NT2/D1 (cell line): ENCODE measurements around the gene PGA5.
"Not testable (repeated sequence)": the region's sequence is repeated elsewhere in the genome, so short reads cannot be mapped to it uniquely, and the experiment has no call there.

Experiments used
- DNase-seq: peaks from one replicate; pipeline ENCODE4 v3.0.0-alpha.2; 2011; ENCODE audit warnings: low read depth, low spot score
- H3K27me3 ChIP-seq: 2 replicates; pipeline ENCODE4 v1.6.0; 2011; ENCODE audit warnings: mild to moderate bottlenecking; ENCODE audit not compliant: insufficient read length, insufficient read depth
- H3K36me3 ChIP-seq: 2 replicates; pipeline ENCODE4 v1.6.1; 2011; ENCODE audit warnings: mild to moderate bottlenecking, low read length, mixed read lengths; ENCODE audit not compliant: insufficient read depth, insufficient read length
- H3K4me1 ChIP-seq: 2 replicates; pipeline ENCODE4 v1.5.1; 2011; ENCODE audit not compliant: insufficient read depth, insufficient read length
- H3K4me3 ChIP-seq: 2 replicates; pipeline ENCODE4 v1.5.1; 2011; ENCODE audit warnings: low read depth; ENCODE audit not compliant: insufficient read length
- H3K9ac ChIP-seq: 2 replicates; pipeline ENCODE4 v1.6.0; 2011; ENCODE audit warnings: low read depth; ENCODE audit not compliant: insufficient read length
- H3K9me3 ChIP-seq: 2 replicates; pipeline ENCODE4 v1.5.1; 2011; ENCODE audit warnings: mild to moderate bottlenecking, low read length; ENCODE audit not compliant: insufficient read depth
- SUZ12 ChIP-seq: IDR thresholded peaks from 2 replicates; pipeline ENCODE4 v1.6.1; 2011; ENCODE audit not compliant: insufficient read length, insufficient read depth; ENCODE audit errors: extremely low read depth
- YY1 ChIP-seq: IDR thresholded peaks from 2 replicates; pipeline ENCODE4 v1.6.1; 2011; ENCODE audit not compliant: insufficient read length, insufficient read depth
- ZNF274 ChIP-seq: IDR thresholded peaks from 2 replicates; pipeline ENCODE4 v1.6.1; 2011; ENCODE audit warnings: mild to moderate bottlenecking, low read depth, low read length

PGA5 gene

GRCh38 chr11:61249201-61249600 lies 8.2 kb downstream of the PGA5 start:
- not testable (repeated sequence) for H3K27me3 ChIP-seq, H3K36me3 ChIP-seq, H3K4me3 ChIP-seq, DNase-seq, H3K9me3 ChIP-seq, H3K9ac ChIP-seq, H3K4me1 ChIP-seq

DNA sequence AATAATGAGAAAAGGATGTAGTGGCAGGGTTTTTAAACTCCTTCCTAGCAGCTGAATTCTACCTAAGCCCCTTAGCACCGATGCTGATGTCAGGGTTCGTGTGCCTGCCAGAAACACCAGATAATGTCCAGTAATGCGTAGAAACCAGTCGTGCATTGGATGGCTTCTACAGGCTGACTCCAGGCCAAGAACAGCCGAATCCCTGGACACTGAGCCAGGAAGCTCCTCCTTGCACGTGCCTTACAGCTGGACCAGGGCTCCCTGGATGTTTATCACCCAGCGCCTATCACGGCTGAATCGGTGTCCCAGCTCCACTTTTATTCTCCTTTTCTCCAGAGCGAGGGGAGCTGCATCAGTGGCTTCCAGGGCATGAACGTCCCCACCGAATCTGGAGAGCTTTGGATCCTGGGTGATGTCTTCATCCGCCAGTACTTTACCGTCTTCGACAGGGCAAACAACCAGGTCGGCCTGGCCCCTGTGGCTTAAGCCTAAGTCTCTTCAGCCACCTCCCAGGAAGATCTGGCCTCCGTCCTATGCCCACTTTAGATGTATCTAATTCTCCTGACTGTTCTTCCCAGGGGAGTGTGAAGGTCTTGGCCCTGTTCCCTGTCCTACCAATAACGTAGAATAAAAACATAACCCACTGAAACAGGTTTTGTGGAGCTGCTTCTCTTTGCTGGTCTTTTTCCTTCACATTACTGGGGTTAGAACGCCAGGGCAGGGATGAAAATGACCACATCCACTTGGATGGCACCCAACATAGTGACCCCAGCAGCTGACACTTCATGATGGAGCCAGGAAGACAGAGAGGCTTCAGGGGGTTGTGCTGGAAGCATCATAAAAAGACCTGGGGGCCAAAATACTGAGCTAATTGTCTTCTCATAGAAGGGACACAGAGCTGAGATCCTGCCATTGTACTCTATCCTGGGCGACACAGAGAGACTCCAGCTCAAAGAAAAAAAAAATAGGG lies 10.1 kb downstream of the PGA5 start:
- not testable (repeated sequence) for H3K27me3 ChIP-seq, H3K4me3 ChIP-seq, DNase-seq, H3K4me1 ChIP-seq, H3K9ac ChIP-seq, H3K9me3 ChIP-seq, H3K36me3 ChIP-seq

GRCh38 chr11:61252332-61252731 lies 11.4 kb downstream of the PGA5 start:
- not testable (repeated sequence) for H3K4me3 ChIP-seq, H3K27me3 ChIP-seq, H3K36me3 ChIP-seq

GRCh38 chr11:61254403-61255025 lies 13.5 kb downstream of the PGA5 start:
- Histone ChIP-seq H3K9me3 (no peaks in the 10 kb centered on the region), H3K9ac (no peak overlapping the region), H3K4me1 (peaks cover 4% of the 10 kb centered on the region), H3K27me3 (no peaks in the 10 kb centered on the region), H3K4me3 (no peak overlapping the region), H3K36me3 (peaks cover 21% of the 10 kb centered on the region)
- no peak for TF ChIP-seq ZNF274
- no peak for TF ChIP-seq SUZ12
- no peak for TF ChIP-seq YY1
- peak; percentile 51 for DNase-seq

More at GRCh38 chr11:61252332-61252731, 11.4 kb downstream of the PGA5 start:
- H3K9me3 ChIP-seq, DNase-seq, H3K4me1 ChIP-seq, H3K9ac ChIP-seq: not testable (repeated sequence)

- TF ChIP-seq ZNF274 (no peak), SUZ12 (no peak), YY1 (no peak)
- Histone ChIP-seq H3K4me3 (no peak overlapping the region), H3K9me3 (no peaks in the 10 kb centered on the region), H3K36me3 (peaks cover 29% of the 10 kb centered on the region), H3K9ac (no peak overlapping the region), H3K4me1 (peaks cover 4% of the 10 kb centered on the region), H3K27me3 (no peaks in the 10 kb centered on the region)
- DNase-seq = no peak
Measured at GRCh38 chr11:61256710-61257482, 15.9 kb downstream of the PGA5 start.

- peaks cover 4% of the 10 kb centered on the region for H3K4me1 ChIP-seq
- no peak overlapping the region for H3K9ac ChIP-seq
- DNase-seq = no peak
- TF ChIP-seq ZNF274 (no peak), SUZ12 (no peak), YY1 (no peak)
- H3K9me3 ChIP-seq = no peaks in the 10 kb centered on the region
- H3K4me3 ChIP-seq = no peak overlapping the region
- H3K27me3 ChIP-seq = no peaks in the 10 kb centered on the region
- H3K36me3 ChIP-seq = peaks cover 42% of the 10 kb centered on the region
Measured at GRCh38 chr11:61258546-61258945, 17.6 kb downstream of the PGA5 start.

DNA sequence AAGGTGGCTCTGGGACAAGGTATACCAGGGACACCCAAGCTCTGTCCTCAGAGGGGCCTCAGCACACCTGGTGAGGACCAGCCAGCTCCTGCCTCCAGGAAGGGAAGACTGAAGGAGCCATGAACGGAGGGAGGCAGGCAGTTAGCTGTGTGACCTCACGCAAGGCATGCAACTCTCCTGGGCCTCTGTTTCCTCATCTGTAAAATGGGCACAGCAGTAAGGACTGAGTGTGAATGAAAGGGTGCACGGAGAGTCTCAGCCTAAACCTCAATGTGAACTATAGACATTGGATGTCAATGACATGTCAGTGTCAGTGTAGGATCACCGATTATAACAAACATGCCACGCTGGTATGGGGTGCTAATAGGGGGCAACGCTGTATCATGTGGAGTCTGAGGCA lies 18.4 kb downstream of the PGA5 start:
- Histone ChIP-seq H3K36me3 (peaks cover 47% of the 10 kb centered on the region), H3K9me3 (no peaks in the 10 kb centered on the region)
- no peak for TF ChIP-seq SUZ12
- no peak for TF ChIP-seq YY1
- no peak for TF ChIP-seq ZNF274

More for the DNA sequence above, 18.4 kb downstream of the PGA5 start:
- Histone ChIP-seq H3K4me1 (peaks cover 2% of the 10 kb centered on the region), H3K27me3 (no peaks in the 10 kb centered on the region), H3K4me3 (no peak overlapping the region), H3K9ac (no peak overlapping the region)
- no peak for DNase-seq
